ENCODE measurements around the gene TRRAP. TPM values are rescaled to one million over a fixed set of nuclear protein-coding genes. Genes with fewer than 3 reads are reported as not detected.
A peak's percentile ranks its signal among the peaks of the same experiment; 100 is the strongest.
"Not testable (repeated sequence)": the region's sequence is repeated elsewhere in the genome, so short reads cannot be mapped to it uniquely, and the experiment has no call there.

TRRAP gene
- 10 to 100 TPM; 33.9 to 44.3 (median 39.3) TPM for polyA plus RNA-seq (ENCODE audit: insufficient read length in 4 of 4)

GRCh38 chr7:98878365-98879197, at the start of gene TRRAP:
TSS of gene TRRAP (plus strand) at chr7:98878532. CDS start at chr7:98881151, 2,619 bp downstream.
- no peak for DNase-seq (ENCODE audit: low read depth in 4 of 4, low spot score in 3 of 4)

DNA sequence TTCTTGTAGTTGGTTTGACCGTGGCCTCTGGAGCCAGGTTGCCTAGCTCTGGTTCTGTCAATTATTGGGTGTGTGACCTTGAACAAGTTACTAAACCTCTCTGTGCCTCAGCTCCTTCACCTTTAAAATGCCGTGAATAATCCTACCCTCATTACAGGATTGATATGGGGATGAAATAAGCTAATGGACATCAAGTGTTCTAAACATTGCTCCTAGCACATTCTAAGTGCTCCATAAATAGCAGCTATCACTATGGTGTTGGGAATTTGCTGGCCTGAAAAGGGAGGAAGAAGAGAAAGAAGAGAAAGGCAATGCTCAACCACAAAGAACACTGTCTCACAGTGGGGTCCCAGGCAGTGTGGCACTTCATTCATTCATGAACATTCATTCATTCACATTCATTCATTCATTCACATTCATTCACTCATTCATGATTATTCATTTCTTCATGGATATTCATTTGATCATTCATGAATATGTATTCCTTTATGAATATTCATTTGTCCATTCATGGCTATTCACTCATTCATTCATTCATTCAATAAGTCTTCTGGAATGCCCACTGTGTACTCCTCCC, 47.3 kb upstream of the TRRAP start:
- no peak for DNase-seq (ENCODE audit: low read depth in 4 of 4, low spot score in 3 of 4)

DNA sequence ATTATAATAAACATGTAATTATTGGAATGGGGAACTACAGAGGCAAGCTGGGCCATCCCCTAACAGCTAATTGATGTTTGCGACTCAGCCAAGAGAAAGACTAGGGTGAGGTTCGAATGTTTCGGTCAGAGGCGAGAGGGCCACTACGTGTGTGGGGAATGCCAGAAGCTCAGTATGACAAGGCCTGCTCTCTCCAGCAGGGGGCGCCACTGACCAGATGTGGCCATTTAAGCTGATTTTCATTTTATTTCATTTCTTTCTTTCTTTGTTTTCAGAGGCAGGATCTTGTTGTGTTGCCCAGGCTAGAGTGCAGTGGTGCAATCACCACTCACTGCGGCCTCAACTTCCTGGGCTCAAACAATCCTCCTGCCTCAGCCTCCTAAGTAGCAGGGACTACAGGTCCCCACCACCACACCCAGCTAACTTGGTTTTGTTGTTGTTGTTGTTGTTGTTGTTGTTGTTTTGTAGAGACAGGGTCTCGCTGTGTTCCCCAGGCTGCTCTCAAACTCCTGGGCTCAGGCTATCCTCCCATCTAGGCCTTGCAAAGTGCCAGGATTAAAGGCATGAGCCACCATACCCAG, 46.6 kb upstream of the TRRAP start:
- DNase-seq (ENCODE audit: low read depth in 4 of 4, low spot score in 3 of 4): no peak

GRCh38 chr7:98833022-98833421, 45.3 kb upstream of the TRRAP start:
- no peak for DNase-seq (ENCODE audit: low read depth in 4 of 4, low spot score in 3 of 4)

- DNase-seq (ENCODE audit: low read depth in 4 of 4, low spot score in 3 of 4): no peak
Observed at GRCh38 chr7:98834949-98835348, 43.4 kb upstream of the TRRAP start.

DNA sequence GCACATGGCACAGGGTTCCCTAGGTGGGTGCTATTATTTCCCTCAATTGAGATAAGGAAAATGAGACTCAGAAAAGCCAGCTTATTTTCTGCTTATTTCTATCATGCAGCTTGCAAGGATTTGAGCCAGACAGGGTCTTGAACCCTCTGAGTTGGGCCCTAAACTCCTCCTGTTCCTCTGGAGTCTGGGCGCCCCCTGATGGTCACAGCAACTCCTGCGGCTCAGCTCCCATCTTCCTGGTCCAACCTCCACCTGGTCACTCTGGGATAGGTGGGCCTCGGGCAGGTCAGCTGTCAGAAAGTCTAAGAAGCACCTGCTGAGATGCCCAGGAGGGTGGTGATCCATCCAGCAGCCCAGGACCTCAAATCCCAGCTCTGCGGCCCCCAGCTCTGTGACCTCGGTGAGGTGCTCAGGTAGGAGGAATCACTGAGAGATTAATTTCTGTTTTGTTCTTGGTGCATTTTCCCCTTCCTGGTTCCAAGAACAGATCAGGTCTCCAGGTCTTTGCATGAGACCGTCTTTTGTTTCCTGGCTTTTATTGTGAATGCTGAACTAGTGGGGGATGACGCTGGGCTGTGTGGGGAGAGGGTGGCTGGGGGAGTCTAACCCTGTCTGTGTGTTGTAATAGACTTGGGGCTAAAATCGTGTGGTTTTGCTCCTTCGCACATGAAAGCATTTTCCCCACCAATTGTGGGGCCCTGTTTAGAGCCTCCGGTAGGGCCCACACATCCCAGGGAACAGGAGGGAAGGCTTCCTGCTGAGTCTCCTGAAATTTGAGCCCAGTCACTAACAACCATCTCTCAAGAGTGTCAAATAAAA, 41.3 kb upstream of the TRRAP start:
- DNase-seq (ENCODE audit: low read depth in 4 of 4, low spot score in 3 of 4): peak in 2 of 4 donors; percentile 31 to 41

- DNase-seq (ENCODE audit: low read depth in 4 of 4, low spot score in 3 of 4): no peak
Observed at GRCh38 chr7:98837630-98837972, 40.7 kb upstream of the TRRAP start.

DNA sequence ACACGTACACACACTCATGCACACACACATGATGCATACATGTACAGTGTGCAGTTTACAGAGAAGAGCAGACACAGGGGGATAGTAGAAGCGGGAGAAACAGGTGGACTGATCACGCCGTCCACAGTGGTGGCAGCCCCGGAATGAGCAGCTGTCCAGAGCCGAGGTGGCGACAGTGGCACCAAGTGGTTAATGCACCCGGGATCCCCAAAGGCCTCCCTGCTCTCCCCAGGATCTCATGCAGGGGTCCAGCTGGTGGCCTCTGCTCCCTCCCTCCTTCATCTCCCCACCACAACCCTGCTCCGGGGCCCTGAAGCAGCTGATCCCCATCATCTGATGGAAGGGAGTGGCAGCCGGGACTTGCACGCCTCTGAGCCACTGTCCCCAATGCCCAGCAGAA, 38.2 kb upstream of the TRRAP start:
- DNase-seq (ENCODE audit: low read depth in 4 of 4, low spot score in 3 of 4): no peak

- no peak for DNase-seq (ENCODE audit: low read depth in 4 of 4, low spot score in 3 of 4)
Observed at GRCh38 chr7:98840722-98841121, 37.6 kb upstream of the TRRAP start.

DNA sequence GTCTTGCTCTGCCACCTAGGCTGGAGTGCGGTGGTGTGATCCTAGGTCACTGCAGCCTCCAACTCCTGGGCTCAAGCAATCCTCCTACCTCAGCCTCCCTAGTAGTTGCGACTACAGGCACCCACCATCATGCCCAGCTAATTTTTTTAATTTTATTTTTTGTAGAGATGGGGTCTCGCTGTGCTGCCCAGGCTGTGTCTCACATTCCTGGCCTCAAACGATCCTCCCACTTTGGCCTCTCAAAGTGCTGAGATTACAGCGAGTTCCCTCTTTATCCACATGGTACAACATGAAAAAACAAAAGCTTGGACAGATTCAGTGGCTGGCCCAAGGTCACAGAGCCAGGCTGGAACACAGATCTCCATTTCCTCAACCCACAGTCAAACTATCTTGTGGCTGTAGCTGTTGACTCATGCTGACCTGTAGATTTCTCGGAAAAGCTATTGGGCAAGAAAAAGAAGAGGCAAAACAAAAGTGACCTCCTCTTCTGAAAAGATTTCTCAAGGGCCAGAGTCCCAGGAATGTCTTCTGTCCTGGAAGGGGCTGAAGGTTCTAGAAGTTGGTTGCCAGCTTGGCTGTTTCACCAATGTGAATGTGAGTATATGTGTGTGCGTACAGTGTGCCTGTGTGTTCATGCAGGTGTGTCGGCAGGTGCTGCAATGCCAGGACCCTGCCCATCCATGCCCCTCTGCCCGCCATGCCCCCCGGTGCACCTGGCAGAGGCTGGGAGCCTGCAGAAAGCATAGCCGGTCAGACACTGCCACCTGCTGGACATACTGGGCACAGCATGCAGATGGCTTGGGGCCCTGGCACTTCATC, 36.9 kb upstream of the TRRAP start:
- DNase-seq (ENCODE audit: low read depth in 4 of 4, low spot score in 3 of 4): no peak

- DNase-seq (ENCODE audit: low read depth in 4 of 4, low spot score in 3 of 4): not testable (repeated sequence)
Observed at GRCh38 chr7:98842552-98842951, 35.8 kb upstream of the TRRAP start.

DNA sequence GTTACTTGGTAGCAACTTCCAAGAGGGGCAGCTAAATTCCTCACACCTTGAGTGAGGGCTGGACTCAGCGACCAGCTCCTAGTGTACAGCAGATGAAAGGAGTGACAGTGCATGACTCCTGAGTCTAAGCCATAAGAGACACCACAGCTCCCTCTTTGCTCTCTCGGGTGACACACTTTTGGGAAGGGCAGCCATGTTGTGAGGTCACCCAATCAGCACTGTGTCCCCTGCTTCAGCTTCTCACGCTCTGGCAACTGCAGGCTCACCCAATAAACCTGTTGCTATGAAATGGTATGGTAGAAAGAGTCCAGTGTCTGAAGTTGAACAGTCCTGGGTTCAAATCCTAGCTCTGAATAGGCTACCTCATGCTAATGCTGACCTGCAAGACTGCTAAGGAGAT, 29.4 kb upstream of the TRRAP start:
- no peak for DNase-seq (ENCODE audit: low read depth in 4 of 4, low spot score in 3 of 4)

GRCh38 chr7:98852826-98853225, 25.5 kb upstream of the TRRAP start:
- DNase-seq (ENCODE audit: low read depth in 4 of 4, low spot score in 3 of 4): no peak

DNA sequence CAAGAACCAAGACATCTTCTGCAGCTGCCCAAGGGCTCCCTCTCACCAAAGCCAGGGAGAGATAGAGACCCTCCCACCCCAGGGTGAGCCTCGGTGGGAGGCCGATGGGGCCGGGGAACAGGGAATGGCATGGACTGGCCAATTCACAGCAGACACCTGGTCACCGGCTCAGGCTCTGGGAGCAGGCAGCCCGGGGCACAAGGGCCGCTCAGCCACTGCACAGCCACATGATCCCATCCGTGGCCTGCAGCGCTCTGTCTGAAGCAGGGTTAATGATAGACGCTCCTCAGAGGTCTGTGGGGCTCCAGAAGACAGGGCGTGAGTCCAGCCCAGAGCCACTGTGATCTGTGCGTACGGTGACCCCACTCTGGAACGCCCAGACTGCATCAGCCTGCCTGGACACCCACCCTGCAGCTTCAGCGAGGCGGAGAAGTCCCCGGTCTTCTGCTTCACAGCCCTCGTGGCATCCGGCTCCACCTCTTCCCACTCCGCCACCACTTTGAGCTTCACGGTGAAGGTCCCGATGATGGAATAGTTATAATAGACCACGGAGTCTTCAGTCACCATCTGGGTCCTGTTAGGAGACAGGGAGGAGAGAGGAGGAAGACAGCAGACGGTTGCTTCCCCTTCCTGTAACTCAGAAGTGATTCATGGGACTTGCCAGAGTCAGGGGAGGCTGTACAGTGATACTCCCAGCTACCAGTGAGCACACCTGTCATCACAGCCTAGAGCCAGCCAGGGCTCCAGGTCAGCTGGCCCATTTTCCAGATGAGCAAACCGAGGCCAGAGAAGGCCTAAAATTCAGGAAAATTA, 22.5 kb upstream of the TRRAP start:
- DNase-seq (ENCODE audit: low read depth in 4 of 4, low spot score in 3 of 4): no peak

- DNase-seq (ENCODE audit: low read depth in 4 of 4, low spot score in 3 of 4): no peak
Observed at GRCh38 chr7:98860071-98860470, 18.3 kb upstream of the TRRAP start.

DNA sequence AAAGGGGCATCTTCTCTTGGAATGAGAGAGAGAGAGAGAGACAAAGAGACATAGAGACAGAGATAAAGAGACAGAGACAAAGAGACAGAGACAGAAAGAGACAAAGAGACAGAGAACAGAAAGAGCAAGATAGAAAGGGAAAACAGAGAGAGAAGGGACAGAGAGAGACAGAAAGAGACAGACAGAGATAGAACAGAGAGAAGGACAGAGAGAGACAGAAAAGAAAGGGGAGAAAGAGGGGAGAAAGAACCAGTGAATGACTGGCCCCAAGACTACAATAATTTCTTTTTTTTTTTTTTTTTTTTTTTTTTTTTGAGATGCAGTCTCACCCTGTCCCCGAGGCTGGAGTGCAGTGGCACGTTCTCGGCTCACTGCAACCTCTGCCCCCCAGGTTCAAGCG, 16.1 kb upstream of the TRRAP start:
- no peak for DNase-seq (ENCODE audit: low read depth in 4 of 4, low spot score in 3 of 4)

GRCh38 chr7:98862716-98863420, 15.5 kb upstream of the TRRAP start:
- no peak for DNase-seq (ENCODE audit: low read depth in 4 of 4, low spot score in 3 of 4)

DNA sequence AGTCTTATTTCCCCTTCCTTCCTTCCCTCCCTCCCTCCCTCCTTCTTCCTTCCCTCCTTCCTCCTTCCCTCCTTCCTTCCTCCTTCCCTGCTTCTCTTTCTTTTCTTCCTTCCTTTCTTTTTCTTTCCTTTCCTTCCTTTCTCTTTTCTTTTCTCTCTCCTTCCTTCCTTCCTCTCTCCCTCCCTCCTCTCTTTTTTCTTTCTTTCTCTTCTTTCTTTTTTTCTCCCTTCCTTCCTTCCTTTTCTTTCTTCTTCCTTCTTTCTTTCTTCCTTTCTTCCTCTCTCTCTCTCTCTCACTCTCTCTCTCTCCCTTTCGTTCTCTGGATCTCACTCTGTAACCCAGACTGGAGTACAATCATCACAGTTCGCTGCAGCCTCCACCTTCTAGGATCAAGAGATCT, 14.7 kb upstream of the TRRAP start:
- no peak for DNase-seq (ENCODE audit: low read depth in 4 of 4, low spot score in 3 of 4)
